NCI-H2107 treated with DMSO at 0.1 percent for 48 hours (cell line): ENCODE data around the gene KATNB1.
"Not testable (repeated sequence)": the region's sequence is repeated elsewhere in the genome, so short reads cannot be mapped to it uniquely, and the experiment has no call there.

Experiments used
- DNase-seq: peaks from one replicate; lab custom pipeline; 2025; ENCODE audit not compliant: unreplicated experiment; lab: John Stamatoyannopoulos, UW

The KATNB1 gene

DNA sequence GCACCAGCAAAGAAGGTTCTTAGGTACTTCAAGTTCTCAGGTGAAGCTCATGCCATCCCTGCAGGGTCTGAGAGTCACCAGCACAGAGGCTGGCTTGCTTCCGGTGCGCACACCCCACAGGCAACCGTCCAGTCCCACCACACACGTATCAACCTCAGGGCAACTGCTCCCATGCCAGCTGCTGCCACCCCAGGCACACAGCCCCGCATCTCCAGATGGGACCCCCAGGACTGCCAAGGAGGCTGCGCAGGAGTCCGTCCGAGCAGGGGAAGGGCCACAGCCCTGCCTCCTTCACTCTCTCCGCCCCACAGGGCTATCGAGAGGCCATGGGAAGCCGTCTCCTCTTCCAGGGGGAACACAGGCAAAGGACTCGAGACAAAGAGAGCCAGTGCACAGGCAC is 53.4 kb downstream of the KATNB1 start:
- DNase-seq: no peak

DNA sequence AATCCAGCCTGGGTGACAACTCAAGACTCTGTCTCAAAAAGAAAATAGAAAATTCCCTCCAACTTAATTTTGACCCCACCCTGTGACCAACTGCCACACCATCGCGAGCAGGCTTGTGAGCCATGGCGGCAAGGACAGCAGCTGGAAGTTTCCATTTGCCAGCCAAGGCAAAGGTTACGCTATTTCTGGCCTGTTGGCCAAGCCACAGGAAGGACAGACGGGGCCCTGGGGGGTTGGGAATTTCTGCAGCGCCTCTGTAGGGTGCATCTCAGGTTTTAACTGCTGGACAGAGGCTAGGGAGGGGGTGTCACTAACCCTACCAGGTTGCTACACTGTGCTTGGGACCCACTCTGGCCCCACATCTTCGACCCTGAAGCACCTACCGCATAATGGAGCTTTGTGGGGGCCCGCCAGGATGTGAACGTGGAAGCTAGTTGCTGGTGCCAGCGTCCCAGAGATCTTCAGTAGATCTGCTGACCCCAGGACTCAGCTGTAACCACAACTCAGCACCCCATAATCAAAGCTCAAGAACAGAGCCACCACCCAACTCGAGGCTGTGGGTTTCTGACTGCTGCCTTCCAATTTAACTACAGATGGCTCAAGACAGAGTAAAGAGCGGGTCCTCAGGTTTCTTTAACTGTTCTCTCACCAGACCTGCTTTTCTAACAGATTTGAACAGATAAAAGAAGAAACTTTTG is 55.8 kb downstream of the KATNB1 start:
- no peak for DNase-seq

DNA sequence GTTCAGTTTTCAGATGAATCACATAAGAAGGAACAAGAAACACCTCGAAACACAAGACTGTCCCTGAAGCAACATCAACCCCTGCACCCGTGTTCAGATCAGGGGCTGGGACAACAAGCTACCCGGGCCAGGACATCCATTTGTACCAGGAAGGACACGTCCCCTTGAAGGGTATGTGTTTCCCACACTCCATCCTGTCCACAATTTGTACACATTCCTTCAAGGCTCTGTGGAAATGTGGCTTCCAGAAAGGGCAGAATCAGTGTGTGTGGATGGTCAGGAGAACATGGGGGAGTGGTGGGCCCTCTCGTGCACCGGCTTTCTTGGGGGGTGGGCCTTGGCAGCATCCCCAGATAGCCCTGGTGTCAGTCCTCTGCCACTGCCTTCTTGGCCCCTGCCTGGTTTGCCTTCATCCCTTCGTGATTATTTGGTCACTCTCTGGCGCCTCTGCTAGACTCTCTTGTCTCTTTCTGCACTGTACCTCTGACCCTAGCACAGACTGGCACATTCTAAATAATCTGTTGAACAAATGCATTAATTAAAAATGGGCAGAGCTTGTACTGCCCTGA is 56.4 kb downstream of the KATNB1 start:
- DNase-seq: no peak

DNA sequence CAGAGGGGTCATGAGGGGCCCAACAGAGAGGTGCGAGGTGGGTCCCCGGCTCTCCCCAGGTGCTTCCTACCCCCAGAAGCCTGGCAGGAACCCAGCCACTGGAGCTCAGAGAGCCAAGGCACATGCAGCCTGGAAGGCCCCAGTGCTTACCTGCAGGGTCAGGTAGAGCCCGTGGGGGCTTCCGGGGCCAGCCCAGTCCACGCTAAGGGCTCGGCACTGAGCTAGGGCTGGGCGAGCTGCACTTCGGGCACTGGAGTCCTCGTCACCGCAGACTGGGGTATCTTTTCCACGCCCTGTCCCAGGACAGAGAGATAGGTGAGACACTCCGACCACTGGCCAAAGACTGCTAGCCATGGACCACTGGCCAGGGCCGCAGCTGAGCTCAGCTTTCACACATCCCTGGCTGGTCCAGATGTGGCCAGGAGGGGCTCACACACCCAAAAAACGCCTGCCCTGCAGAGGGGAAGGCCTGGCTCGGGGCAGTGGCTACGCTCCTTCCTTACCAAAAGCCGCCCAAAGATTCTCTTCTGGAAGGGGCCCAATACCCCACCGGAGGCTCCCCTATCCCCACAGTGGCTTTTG is 59.4 kb downstream of the KATNB1 start:
- DNase-seq: no peak

DNA sequence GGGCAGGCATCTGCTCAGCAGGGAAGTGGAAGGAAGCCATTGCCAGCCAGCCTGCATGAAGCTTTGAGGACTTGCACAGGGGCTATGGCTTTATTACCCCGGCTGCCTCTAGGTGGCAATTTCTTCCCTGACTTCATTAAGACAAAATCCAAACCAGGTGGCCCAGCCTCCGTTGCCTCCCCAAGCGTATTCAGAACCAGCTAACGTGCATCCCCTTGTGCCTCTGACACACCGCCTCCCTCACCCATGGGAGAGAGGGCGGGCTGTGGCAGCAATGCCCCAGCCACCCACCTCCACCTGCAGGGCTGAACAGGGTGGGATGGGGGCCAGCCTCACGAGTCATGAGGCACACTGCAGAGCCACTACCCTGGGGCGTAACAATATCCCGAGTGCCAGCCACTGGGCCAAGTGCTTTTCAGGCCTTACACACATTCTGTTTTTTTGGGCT is 59.9 kb downstream of the KATNB1 start:
- peak; percentile 86 for DNase-seq

DNA sequence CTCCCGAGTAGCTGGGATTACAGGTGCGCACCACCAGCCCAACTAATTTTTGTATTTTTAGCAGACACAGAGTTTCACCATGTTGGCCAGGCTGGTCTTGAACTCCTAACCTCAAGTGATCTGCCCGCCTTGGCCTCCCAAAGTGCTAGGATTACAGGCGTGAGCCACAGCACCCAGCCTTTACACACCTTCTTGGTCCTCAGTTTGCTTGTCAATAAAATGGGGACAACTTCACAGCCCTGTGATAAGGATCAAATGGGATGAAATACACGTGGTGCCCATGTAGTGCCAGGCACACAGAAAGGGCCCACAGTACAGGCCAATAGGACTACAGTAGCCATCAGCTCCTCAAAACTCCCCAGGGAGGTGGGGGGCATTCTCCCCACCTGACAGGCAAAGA is 60.4 kb downstream of the KATNB1 start:
- DNase-seq: not testable (repeated sequence)

- no peak for DNase-seq
These were observed 61.6 kb downstream of the KATNB1 start for GRCh38 chr16:57797216-57797525.

DNA sequence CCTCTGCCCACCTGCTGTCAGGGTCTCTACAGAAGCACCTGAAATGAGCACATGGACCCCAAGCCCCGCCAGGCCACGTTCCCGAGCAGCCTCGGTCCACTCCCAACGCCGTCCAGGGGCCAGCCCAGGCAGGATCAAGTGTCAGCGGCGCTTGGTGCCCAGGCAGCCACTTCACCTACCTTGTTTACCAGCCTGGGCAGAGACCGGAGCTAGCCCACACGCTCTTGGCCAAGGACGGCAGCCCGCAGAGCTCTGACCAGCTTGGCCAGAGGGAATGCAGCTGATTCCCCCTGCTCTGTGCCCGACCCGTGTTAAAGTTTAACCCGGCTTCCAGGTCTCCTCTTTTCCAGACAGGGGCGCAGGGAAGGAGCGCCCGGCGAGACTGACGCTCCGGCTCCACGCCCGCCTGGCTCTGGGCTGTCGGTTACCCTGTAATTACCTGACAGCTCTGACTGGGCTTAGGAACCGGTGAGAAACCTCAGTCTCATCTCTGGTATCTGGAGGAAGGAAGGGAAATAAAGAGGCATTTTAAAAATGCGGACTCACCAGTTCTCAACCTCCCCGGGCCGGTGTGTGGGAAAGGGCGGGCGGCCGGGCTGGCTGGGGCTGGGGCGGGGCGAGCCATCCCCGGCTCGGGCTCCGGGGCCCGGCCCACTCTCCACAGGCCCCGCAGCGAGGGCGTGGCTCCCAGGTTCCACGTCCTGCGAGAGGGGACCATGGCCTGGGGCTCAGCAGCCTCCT is 62.1 kb downstream of the KATNB1 start:
- no peak for DNase-seq

GRCh38 chr16:57798267-57798810 is 62.8 kb downstream of the KATNB1 start:
- DNase-seq: no peak

- peak; percentile 91 for DNase-seq
These were observed 63.5 kb downstream of the KATNB1 start for GRCh38 chr16:57798953-57799599.

DNA sequence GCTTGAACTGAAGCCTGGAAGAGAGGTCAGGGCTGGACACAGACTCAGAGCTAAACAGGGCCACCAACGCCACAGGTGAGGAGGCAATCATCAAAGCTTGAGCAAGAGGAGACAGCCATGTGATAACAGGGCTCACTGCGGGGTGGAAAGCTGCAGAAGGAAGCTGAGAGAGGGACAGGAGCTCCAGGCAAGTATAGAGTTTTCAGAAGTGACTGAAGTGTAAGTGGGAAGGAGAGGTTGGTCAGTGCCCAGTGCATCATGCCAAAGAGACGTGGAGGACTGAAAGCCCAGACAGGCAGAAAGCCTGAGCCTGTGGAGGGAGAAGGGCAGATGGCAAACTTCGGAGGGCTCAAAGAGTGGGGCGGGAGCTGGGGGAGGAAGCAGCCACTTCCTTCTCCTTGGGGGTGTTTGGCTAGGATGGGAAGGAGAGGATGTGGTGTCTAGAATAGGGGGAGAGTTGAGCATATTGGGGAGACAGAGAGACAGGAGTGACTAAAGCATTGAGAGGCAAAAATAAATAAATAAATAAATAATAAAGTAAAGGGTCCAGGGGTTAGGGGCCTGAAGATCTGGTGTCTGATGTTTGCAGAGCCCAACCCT is 64.1 kb downstream of the KATNB1 start:
- peak; percentile 17 for DNase-seq

DNA sequence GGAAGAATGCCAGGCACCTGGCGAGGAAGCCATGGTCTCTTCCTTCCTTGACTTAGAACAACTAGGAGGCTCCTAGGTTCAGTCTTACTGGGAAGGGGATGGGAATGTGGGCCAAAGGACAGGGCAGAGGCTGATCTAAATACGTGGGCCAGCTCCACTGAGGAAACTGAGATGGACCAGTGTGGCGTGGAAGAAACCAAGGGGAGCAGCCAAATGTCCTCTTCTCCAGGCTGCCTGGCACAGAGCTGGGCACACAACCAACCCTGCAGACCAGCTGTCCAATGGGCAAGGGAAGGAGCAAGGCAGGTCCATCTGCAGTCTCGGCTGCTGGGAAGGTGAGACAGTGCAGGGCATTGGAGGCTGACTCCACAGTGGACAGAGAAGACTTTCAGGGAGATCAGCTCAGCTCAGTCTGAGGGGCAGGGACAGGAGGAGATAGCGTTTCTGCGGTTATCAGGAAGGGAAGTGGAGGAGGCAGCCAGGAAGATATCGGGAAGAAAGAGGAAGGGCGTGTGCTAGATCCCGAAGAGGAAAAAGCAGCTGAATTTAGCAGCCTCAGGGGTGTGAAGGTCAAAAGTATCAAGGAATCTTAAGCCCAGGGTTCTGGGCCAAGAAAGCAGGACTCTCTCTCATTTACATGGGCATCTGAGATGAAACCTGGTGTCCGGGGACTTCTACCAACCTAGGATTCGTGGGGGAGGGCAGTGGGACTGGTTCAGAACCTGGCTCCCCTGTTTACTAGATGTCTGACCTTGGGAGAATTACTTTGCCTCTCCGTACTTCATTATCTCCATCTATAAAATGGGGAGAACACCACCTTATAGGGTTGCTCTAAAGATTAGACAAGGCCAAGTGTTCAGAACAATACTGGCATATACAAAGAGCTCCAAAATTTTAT is 64.9 kb downstream of the KATNB1 start:
- no peak for DNase-seq

DNA sequence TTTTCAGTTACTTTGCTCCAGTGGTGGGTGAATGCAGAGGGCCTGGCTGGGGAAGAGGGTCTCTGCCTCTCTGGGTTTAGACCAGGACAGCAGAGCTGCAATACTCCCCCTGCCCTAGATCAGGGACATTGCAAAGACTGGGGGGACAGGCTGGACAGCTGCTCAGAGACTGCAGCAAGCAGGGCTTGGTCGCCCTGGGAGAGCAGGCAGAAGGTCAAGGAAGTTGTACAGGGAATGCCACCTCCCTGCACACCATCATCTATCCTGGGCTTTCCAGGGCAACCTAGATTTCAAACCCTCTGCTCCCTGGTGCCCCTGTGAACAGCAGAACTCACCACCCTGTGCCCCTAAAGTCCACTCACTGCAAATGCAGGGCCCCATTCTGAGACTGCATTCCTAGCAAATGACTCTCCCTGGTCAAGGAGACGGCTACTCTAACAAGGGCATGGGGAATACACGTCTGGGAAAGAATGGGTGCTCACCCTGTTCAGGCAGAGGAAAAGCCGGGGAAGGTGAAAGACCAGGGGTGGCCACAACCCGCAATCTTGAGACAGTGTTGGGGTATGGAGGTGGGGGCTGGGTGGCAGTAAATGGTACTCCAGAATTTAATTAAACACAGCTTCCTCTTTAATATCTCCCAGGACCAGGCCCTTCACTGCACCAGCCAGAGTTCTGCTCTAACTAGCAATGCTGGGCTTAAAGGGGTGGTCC is 65.7 kb downstream of the KATNB1 start:
- no peak for DNase-seq

- DNase-seq: peak; percentile 36
These were observed 66.3 kb downstream of the KATNB1 start for GRCh38 chr16:57801809-57802340.

- no peak for DNase-seq
These were observed 67.0 kb downstream of the KATNB1 start, which contains the start of gene KIFC3 for GRCh38 chr16:57802341-57803133. Gene KIFC3, minus strand, starts transcription at chr16:57802491. Its CDS starts 4,248 bp downstream, at chr16:57798243.

DNA sequence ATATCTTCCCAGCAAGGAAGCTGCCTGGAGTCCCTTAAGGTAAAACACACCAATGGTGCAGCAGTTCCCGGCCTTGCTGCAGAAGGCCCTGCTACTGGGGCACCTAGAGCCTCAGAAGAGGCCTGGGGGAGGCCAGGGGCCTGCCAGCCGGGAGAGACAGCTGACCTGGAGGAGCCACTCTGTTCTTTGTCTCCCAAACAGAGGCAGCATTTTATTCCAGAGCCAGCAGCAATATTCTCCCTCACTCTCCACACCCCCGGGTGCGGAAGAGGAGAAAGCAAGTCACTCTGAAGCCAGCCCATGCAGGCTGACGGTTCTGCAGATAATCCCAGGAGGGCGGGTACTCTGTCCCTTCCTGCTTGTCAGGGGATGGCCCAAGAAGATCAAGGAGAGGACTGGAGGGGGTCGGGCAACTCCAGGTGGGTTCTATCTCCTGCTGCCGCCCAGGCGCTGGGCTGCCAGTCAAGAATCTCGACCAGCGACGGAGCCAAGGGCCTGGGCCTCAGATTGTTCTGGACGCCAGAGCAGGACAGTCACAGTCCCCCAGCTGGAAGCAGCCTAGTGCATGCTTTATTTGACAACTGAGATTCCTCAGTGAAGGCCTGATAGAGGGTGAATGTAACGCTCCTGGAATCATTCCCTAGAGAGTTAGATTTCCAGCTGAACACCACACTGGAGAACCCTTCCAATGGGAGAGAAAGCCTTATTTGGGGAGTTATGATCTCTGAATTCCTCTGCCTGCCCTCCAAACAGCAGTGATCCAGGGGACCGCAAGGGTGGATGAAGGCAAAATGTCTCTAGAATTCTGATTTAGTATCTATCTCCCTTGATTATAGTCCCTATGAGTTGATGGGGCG is 67.8 kb downstream of the KATNB1 start:
- no peak for DNase-seq
